Nucleus accumbens (tissue), 56 donors: ENCODE results near the gene NCOA7.
"Not testable (repeated sequence)": the region's sequence is repeated elsewhere in the genome, so short reads cannot be mapped to it uniquely, and the experiment has no call there.

Source experiments
- DNase-seq, 56 donors: peaks; one replicate each; lab custom pipeline; 2025; lab: John Stamatoyannopoulos, UW

The NCOA7 gene

DNA sequence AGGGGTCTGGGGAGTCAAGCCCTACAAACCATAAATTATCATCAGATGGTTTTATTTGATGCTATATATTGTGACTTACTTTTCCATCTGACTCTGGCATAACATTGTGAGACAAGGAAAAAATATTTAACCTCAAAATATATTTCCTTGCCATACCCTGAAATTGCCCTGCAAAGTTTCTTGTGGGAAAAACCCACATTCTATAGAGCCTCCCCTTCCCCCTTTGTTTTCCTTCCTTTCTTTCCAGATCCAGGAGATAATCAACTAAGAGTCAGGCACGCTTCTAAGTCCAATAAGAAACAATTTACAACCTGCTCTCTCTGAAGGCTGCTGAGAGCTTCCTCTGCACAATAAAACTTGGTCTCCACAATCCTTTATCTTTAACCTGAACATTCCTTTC, 148.3 kb downstream of the NCOA7 start:
- no peak for DNase-seq

DNA sequence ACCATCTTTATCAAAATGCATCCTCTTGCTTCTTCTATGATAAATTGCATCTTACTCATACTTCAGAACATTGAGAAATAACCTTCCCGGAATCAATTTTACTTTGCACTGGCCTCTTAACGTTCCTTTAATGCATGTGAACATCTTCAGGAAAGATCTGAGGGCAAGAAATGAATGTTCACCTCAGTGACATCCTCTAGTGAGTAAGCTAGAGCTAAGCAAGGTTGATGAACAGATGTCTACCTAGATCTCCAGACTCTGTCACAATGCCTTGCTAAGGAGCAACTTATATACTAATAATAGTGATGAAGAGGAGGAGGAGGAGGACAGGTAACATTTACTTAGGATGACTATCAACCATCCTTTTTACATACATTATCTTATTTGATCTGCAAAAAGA, 149.0 kb downstream of the NCOA7 start:
- no peak for DNase-seq

DNA sequence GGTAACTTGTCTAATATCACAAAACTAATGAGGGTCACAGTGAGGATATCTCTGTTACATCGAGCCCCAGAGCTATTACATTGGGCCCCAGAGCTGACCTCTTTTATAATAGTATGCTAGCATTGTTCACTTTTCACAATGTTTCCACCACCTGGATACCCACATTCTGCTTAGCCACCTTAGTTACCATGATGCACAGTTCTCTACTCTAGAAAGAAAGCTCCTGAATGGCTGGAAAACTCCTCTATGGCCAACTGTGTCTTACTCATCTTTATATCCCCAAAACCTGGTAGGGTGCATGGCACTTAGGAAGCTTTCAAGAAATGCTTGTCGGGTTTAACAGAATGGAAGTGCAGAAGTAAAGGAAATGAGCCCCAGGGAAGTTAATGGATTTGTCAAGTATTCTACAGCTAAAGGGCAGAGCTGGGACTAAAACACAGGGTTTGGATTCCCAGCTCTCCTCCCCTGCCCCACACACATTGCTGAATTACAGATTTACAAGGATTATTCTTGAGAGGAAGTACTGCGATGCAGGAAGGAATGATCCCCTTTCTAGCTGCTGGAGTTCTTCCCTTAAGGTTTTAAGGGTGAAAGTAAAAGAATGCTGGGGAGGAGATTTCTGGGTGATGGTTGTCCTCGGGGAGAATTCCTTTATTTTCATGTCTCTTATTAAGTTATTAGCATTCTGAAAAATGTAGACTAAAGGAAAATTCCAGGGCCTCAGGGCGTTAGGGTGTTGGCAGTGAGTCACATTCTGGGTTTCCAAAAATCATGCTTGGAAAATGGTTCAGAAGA, 149.7 kb downstream of the NCOA7 start:
- DNase-seq = no peak

GRCh38 chr6:125942672-125943527, 152.1 kb downstream of the NCOA7 start:
- no peak for DNase-seq

GRCh38 chr6:125943528-125944433, 153.0 kb downstream of the NCOA7 start:
- no peak for DNase-seq

GRCh38 chr6:125944434-125944816, 153.7 kb downstream of the NCOA7 start:
- peak in 21 of 56 donors; percentile 6 to 62 (median 20) for DNase-seq

DNA sequence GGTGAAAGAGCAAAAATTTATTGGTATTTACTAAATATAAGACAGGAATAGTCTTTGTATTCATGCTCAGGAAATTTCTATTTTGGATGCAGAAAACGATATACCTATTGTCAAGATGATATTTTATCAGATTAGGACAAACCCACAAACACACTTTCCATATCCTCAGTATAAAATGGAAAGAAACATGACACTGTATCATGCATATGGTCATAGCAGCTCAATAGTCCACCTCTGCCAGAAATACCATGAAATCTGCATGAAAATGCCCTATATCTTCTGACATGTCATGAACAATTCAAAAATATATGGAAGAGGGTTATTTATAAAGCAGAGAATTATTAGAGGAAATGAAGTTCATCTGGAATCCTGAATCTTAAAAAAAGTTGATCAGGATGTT, 154.1 kb downstream of the NCOA7 start:
- no peak for DNase-seq

DNA sequence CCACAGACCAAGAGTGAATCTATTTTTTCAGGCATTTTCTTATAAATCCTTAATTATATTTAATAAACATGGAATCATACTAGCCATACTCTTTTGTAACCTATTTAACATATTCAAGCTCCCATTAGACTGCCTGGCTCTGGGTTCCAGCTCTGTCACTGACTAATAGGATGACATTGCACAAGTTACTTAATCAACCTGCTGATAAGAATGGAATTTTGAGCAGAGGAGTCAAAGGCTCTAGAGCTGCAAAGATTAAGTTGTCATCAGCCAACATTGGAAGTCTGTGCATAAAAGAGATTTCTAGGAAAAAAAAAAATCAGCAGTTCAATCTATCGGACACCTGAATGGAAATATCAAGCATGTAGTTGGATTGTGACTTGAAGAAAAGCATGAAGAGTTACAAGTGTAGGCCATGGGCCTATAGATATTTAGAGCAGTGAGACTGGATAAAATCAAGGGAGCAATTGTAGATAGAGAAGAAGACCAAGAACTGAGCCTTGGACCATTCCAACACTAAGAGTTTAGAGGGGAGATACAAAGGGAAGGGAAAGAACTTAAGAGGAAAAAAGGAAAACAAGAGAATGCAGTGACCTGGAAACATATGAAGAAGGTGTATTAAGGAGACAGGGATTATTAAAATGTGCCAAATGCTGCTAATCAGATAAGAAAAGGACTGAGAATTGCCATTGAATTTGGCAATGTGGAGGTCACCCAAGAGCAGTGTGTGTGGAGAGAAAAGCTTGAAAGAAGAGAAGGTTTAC, 154.8 kb downstream of the NCOA7 start:
- DNase-seq = no peak

DNA sequence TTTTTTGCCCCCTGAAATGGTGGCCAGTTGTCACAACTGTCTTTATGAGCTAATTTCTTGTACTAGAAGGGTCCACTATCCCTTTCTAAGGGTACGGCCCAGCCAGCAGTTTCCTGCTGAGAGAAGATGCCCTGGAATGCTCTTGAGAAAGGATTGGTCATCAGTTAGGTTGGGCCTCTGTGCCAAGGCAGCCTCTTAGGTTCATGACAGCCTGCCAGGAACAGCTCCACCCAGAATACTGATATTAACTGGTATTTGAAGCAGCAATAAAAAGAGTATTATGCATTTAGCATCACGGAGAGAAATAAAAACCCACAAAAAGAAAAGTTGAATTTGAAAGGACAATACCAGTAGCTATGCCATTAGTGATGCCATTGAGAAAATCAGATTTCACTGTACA, 156.9 kb downstream of the NCOA7 start:
- no peak for DNase-seq

GRCh38 chr6:125948455-125948854, 157.7 kb downstream of the NCOA7 start:
- no peak for DNase-seq

- no peak for DNase-seq
Measured at GRCh38 chr6:125949069-125949468, 158.3 kb downstream of the NCOA7 start.

DNA sequence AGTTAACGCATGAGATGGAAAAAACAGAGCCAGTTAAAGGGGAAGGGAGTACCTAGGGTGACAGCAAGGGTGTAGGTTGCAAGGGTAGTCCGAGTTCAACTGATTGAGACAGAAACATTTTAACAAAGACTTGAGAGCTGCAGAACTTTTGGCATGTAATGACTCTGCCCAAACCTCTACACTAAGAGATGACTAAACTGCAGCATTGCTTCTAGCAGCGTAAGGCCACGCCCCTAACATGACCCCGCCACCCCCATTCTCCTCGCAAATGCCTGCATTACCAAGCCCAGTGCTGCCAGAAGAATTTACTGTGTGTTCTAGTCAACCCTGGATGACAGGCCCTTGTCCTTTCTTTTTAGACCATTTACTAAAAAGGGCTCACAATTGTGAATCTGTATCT, 159.5 kb downstream of the NCOA7 start:
- DNase-seq = no peak

DNA sequence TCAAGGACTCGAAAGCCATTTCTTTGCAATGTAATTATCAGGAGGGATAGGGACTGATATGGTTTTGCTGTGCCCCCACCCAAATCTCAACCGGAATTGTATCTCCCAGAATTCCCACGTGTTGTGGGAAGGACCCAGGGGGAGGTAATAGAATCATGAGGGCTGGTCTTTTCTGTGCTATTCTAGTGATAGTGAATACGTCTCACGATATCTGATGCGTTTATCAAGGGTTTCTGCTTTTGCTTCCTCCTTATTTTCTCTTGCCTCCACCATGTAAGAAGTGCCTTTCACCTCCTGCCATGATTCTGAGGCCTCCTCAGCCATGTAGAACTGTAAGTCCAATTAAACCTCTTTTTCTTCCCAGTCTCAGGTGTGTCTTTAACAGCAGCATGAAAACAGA, 160.0 kb downstream of the NCOA7 start:
- DNase-seq = not testable (repeated sequence)

DNA sequence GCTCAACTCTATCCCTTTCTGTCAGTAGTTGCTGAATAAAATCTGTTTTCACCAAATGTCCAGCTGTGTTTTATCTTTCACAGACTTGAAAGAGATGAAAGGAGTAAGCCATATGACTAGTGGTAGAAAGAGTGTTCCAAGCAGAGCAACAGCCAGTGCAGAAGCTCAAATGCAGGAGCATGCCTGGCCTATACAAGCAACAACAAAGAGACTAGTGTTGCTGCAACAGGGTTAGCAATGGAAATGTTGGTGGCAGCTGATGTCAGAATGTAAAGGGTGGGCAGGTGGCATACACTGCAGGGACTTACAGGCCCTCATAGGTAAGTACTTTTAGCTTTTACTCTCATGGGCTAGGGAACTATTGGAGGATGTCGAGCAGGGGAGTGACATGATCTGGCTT, 160.6 kb downstream of the NCOA7 start:
- DNase-seq = no peak

- no peak for DNase-seq
Measured at GRCh38 chr6:125952764-125953501, 162.2 kb downstream of the NCOA7 start.

GRCh38 chr6:125953502-125953875, 162.7 kb downstream of the NCOA7 start:
- DNase-seq = no peak

- DNase-seq = no peak
Measured at GRCh38 chr6:125954735-125955339, 164.1 kb downstream of the NCOA7 start.

DNA sequence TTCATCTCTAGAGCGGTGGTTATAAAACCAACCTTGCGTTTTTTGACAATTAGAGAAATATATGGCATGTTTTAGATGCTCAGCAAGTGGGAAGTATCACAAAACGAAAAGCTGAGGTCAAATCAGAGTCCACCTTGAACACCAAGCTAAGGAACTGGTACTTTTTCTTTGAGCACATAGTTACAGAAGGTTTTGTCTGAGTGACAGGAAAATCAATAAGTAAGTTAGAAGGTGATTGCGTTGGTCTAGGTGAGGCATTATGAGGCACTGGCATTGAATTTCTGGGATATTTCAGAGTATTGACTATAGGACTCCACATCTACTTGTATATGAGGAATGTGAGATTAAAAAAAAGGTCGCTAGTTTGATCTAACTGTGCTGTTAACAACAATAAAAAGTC, 165.2 kb downstream of the NCOA7 start:
- no peak for DNase-seq
